GM12878 (cell line): ENCODE results near the gene PPP1CC. TPM values are rescaled to one million over a fixed set of nuclear protein-coding genes. Genes with fewer than 3 reads are reported as not detected.

Source experiments
- ATF3 ChIP-seq: IDR thresholded peaks from 2 replicates; pipeline ENCODE4 v1.6.1; 2011; ENCODE audit warnings: low read depth, mild to moderate bottlenecking, low read length, moderate library complexity, borderline replicate concordance; ENCODE audit errors: extremely low read depth
- BCL11A ChIP-seq: IDR thresholded peaks from 2 replicates; pipeline ENCODE4 v1.6.1; 2011; ENCODE audit warnings: low read depth, low read length
- CBX3 ChIP-seq: fragments of 200-600 bp; sonication (generic); IDR thresholded peaks from 2 replicates; pipeline ENCODE4 v1.6.1; 2016; ENCODE audit warnings: low read depth, borderline replicate concordance
- CBX5 ChIP-seq: sonication (generic); IDR thresholded peaks from 2 replicates; pipeline ENCODE4 v1.6.1; 2016; ENCODE audit warnings: low read depth, moderate library complexity, mild to moderate bottlenecking, inconsistent platforms
- CHD1 ChIP-seq: IDR thresholded peaks from 2 replicates; pipeline ENCODE4 v1.6.1; 2012; ENCODE audit warnings: low read depth, low read length, improper control_type of control experiment
- E4F1 ChIP-seq: fragments of 450-650 bp; IDR thresholded peaks from 2 replicates; pipeline ENCODE4 v1.6.1; 2018; ENCODE audit warnings: borderline replicate concordance, mild to moderate bottlenecking; ENCODE audit not compliant: partially characterized antibody
- FOXM1 ChIP-seq: IDR thresholded peaks from 2 replicates; pipeline ENCODE4 v1.6.1; 2012; ENCODE audit warnings: low read depth, mild to moderate bottlenecking, inconsistent platforms, low read length, moderate library complexity
- GABPA ChIP-seq: IDR thresholded peaks from 2 replicates; pipeline ENCODE4 v1.6.1; 2014; ENCODE audit warnings: antibody characterized with exemption, low read depth, mild to moderate bottlenecking, inconsistent platforms
- NFXL1 ChIP-seq: fragments of 450-650 bp; IDR thresholded peaks from 2 replicates; pipeline ENCODE4 v1.6.1; 2017; ENCODE audit warnings: antibody characterized with exemption, mild to moderate bottlenecking, borderline replicate concordance
- PML ChIP-seq: IDR thresholded peaks from 2 replicates; pipeline ENCODE4 v1.6.1; 2012; ENCODE audit warnings: low read length, inconsistent platforms
- RCOR1 ChIP-seq: conservative IDR thresholded peaks from 2 replicates; pipeline ENCODE4 v1.6.1; 2012; ENCODE audit warnings: low read depth, low read length, improper control_type of control experiment
- REST ChIP-seq: IDR thresholded peaks from 2 replicates; pipeline ENCODE4 v1.6.1; 2012; ENCODE audit warnings: mild to moderate bottlenecking, low read depth, low read length
- RFX5 ChIP-seq: IDR thresholded peaks from 2 replicates; pipeline ENCODE4 v1.6.1; 2011; ENCODE audit warnings: low read depth, low read length, improper control_type of control experiment
- RUNX3 ChIP-seq: IDR thresholded peaks from 2 replicates; pipeline ENCODE4 v1.6.1; 2012; ENCODE audit warnings: low read length, inconsistent platforms
- SMARCA5 ChIP-seq: fragments of 450-650 bp; IDR thresholded peaks from 2 replicates; pipeline ENCODE4 v1.6.1; 2017; ENCODE audit warnings: mild to moderate bottlenecking
- SREBF1 ChIP-seq: IDR thresholded peaks from 2 replicates; pipeline ENCODE4 v1.6.1; 2012; ENCODE audit warnings: mild to moderate bottlenecking, low read length
- TAF1 ChIP-seq: IDR thresholded peaks from 2 replicates; pipeline ENCODE4 v1.6.1; 2011; ENCODE audit warnings: mild to moderate bottlenecking, low read depth, low read length, borderline replicate concordance
- TCF3 ChIP-seq: IDR thresholded peaks from 2 replicates; pipeline ENCODE4 v1.6.1; 2012; ENCODE audit warnings: low read depth, mild to moderate bottlenecking, low read length, borderline replicate concordance; ENCODE audit not compliant: insufficient read depth
- YY1 ChIP-seq: IDR thresholded peaks from 2 replicates; pipeline ENCODE4 v1.6.1; 2011; ENCODE audit warnings: low read depth, mild to moderate bottlenecking, low read length
- ZBED1 ChIP-seq: IDR thresholded peaks from 2 replicates; pipeline ENCODE4 v1.6.1; 2016; ENCODE audit warnings: borderline replicate concordance
- ZBTB40 ChIP-seq: fragments of 450-650 bp; IDR thresholded peaks from 2 replicates; pipeline ENCODE4 v1.6.1; 2016; ENCODE audit warnings: mild to moderate bottlenecking, moderate library complexity, borderline replicate concordance
- polyA plus RNA-seq, 11 experiments: library from polyadenylated mRNA; depleted of rRNA in 4 of 11; unstranded in 6 of 11; stranded (reverse) in 5 of 11; fragments of >200 nt; fragmentation: Nextera tagmentation in 4 of 11; fragmentation: Illumina TruSeq in 1 of 11; extraction: Ambion mirVana in 4 of 11; extraction: Trizol in 1 of 11; gene quantifications; 1 replicate in 1 of 11; 2 replicates in 10 of 11; pipeline versions ENCODE4 v1.2.1 to v1.2.3, GENCODE V29; 2011 to 2016; ENCODE audit warnings: inconsistent platforms in 2 of 11, missing spikeins in 2 of 11, low read depth in 1 of 11
- total RNA-seq, 4 experiments: library from RNA; depleted of rRNA in 3 of 4; stranded (reverse); fragments of >200 nt in 3 of 4; fragmentation: Illumina TruSeq in 1 of 4; extraction: Trizol in 1 of 4; gene quantifications; 2 replicates each; pipeline versions ENCODE4 v1.2.1 to v1.2.3, GENCODE V29; 2013 to 2021

The PPP1CC gene
- total and polyA plus RNA-seq, 10 of the 15 experiments (the other 5 are each of a cell fraction or from before 2014, with no cell fraction given): 64.4 to 279 (median 157) TPM

GRCh38 chr12:110776410-110776809 is 33.7 kb upstream of the PPP1CC start (continued):
- TF ChIP-seq CBX5 (0 out of 2 replicates have a peak, but pooled peaks have one; percentile 69), RUNX3 (peak; percentile 72), ATF3 (no peak), SMARCA5 (no peak), E4F1 (no peak), TAF1 (peak; percentile 38; the same call in 1 of the 2 replicates), ZBTB40 (no peak), CBX3 (no peak), RCOR1 (no peak), YY1 (peak; percentile 96), PML (peak; percentile 20; the same call in 1 of the 2 replicates), NFXL1 (no peak), TCF3 (no peak), REST (no peak), RFX5 (no peak), BCL11A (0 out of 2 replicates have a peak, but pooled peaks have one; percentile 28), ZBED1 (no peak), SREBF1 (no peak), GABPA (0 out of 2 replicates have a peak, but pooled peaks have one; percentile 9), CHD1 (no peak), FOXM1 (peak; percentile 70; the same call in 1 of the 2 replicates)
